ENCODE results near the gene NTNG1.
A peak's percentile ranks its signal among the peaks of the same experiment; 100 is the strongest.
"Not testable (repeated sequence)": the region's sequence is repeated elsewhere in the genome, so short reads cannot be mapped to it uniquely, and the experiment has no call there.

NTNG1 gene

DNA sequence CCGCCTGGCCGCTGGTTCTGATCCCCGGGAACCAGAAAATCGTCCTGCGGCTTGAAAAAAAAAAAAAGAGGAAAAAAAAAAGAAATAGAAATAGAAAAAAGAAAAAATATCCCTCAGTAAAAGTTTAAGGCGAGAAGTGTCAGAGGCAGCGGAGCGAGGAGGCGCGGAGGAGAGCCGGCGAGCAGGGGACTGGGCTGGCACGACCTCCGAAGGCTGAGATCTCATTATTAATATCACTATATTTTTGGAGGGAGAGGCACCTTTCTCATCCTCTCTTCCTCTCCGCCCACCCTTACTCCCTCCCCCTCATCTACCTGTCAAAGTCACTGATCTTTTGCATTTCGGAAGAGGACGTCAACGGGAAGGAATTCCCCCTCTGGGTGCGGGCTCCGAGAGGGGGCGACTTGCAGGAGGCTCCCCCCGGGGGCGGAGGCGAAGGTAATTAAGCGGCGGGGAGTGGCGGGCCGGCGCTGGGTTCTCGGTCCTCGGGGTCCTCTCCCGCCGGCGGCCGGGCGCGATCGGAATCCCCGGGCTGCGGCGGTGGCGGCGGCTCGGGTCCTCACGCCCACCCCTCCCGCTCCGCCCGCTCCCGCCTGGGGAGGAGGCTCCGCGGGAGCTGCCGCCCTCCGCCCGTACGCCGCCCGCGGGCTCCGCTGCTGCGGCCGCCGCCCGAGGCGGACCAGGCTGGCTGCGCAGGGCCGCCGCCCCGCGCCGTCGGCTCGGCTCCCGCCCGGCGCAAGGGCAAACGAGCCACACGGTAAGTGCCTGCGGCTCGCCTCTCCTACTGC lies at the start of gene NTNG1:
NTNG1 (plus strand) TSS at position 337 of the 788 bp plus-strand sequence.
- DNase-seq, result peak; percentile 52

DNA sequence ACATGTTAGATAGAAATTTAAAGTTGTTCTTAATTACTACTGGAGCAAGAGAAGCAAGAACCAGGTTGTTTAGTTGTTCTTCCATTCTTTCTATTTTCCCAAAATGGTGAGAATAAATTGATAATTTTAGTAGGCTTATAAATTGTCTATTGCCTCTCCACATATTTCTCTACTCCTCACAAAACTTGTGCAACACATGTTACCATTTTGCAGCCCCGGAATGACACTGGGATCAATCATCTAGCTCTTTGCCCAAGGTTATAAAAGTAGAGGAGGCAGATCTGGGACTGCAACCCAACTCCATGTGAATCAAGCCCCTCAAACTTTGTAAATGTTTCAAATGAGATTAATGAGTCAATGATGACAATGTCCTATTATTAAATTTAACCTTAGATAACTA lies 49.4 kb upstream of the NTNG1 start:
- no peak for DNase-seq

DNA sequence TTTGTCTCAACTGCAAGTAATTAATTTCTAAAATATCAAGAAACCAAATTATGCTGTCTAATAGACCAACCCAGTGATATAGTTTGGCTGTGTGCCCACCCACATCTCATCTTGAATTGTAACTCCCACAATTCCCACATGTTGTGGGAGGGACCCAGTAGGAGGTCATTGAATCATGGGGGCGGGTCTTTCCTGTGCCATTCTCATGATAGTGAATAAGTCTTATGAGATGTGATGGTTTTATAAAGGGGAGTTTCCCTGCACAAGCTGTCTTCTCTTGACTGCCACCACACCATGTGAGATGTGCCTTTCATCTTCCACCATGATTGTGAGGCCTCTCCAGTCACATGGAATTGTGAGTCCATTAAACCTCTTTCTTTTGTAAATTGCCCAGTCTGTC lies 47.4 kb upstream of the NTNG1 start:
- DNase-seq, result not testable (repeated sequence)

DNA sequence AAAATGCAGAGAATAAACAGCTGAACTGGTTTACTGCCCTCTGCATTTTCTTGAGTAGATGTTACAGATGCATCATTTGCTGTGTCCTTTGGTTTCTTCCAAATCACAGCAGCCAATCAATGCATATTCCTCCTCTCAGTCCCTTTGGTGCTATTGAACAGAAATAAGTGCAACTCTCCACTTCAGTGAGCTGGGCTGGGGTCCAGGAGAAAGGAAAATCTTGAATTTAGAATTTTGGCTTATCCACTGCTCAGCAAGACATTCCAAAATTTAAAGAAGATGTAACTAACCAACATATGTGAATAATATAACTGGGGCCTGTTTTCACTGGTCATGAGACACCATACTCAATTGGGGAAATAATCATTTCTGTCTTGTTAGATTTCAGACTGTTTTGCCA lies 45.2 kb upstream of the NTNG1 start:
- DNase-seq, result no peak

DNA sequence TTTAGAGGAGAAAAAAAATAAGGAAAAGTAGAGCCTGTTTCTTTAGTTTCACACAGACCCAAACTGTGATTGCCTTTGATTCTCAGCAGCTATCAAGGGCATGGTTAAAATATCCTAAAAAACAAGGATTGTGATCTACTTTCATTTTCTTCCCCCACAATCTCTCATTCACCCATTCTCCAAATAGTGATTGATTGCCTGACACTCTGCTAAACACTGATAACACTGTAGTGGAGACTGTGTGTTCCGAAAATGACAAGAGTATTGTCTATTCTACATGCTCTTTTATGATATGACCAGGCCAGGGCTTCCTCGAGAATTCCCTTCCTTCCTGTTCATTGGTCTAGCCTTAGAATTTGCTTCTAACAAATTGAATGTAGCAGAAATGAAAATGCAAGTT lies 44.1 kb upstream of the NTNG1 start:
- DNase-seq, result no peak

DNA sequence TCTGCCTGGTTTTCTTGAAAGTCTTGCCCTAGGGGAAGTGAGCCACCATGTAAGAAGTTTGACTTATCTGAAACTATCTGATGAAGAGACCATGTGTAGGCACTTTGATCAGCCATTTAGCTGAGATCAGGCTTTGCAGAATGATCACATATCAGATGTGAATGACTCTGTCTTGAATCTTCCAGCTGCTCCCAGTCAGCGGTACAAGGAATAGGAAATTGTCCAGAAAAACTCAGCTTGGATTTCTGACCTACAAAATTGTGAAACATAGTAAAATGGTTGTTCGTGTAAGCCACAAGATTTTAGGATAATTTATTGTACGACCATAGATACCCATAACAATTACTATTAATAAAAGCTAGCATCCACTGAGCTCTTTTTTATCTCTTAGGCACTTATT lies 41.9 kb upstream of the NTNG1 start:
- DNase-seq, result no peak

DNA sequence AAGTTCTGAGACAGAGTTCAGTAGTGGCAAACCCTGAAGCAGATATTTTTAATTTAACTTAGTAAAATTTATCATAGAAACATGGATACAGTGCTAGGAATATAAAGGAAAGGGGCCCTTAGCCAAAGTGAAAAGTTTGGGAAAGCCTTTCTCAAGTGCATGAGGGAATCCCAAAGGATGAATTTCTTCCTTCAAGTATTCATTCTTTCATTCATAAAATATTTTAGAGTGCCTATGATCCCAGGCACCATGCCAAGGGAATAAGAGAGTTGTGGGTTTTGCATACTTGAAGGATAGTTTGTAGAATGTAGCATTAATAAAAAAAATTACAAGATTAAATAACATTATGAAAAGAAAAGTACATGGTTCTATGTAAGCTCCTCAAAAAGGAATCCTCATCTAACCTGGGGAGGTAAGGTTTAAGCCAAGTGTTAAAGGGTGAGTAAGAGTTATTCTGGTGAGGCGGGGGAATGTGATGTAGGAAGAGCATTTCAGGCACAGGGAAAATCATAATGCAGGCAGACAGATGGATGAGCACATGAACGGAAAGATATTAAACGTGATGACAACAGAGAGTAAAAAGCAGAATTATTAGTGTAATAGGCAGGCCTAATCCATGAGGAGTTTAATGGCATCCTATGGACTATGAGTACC lies 40.4 kb upstream of the NTNG1 start:
- no peak for DNase-seq

DNA sequence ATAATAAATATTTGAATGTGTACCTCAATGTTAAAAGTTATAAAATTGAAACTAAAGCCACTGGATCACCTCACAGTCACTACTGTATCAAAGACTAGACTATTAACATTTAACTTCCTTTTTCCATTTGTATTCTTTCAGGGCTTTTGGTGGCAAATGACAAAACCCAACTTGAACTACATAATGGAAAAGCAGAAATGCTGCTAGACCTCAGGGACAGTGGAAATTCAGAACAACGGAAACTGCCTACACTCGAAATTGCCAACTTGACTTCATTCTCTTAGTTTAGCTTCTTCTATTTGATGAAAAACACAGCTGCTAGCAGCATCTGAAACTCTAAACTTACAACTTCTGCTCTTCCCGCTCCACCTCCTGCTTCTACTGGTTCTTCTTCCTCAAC lies 34.9 kb upstream of the NTNG1 start:
- DNase-seq, result no peak

DNA sequence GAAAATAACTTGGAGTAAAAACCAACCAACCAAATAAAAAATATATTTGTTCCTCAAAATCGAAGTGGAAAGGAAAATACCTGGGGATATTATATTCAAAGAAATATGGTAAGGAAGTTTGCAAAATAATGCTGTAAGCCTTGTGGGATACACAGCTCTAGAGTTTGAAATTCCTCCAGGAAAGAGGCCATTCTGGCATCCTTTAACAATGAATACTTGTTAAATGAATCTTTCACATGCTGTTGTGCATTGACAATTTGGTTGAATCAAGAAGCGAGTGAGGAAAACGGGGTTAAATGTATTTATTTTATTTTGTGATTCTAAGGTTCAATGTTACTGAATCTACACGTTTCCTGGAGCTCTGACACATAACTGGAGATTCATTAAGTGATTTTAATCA lies 30.5 kb upstream of the NTNG1 start:
- DNase-seq, result no peak

DNA sequence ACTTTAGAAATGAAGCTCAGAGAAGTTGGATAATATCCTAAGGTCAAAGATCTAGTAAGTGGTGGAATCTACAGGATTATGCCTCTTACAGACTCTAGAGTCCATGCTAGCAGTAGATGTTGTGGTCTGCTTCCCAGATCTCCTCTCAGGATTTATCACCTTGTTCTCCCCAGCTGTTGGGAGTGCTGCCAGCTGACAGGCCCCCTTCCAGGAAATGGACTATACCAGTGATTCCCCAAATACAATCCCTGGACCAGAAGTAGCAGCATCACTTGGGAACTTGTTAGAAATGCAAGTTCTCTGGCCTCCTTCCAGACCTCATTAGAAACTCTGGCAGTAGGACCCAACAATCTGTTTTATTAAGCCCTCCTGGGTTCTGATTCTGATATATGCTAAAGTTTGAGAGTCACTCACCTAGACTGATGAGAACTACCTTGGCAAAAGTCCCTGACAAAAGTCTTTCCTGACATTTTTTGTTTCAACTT lies 24.5 kb upstream of the NTNG1 start:
- DNase-seq, result no peak

DNA sequence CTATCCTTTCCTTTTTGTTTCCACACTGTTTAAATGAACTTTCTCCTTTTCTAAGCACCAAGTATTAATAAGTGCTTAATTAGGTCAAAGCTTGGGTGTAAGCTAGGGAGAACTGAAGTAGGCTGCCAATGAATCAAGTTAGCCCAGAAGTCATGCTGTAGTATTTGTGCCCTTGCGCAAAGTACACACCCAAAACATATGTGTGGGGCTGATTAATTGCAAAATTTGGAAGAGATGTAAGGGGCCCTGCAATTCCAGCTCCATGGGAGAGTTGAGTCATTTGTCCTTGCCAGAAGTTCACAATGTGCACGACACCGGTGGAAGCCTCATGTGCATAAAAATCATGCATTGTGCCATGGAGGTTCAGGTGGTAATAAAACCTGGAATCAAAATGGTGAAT lies 18.6 kb upstream of the NTNG1 start:
- DNase-seq, result no peak

DNA sequence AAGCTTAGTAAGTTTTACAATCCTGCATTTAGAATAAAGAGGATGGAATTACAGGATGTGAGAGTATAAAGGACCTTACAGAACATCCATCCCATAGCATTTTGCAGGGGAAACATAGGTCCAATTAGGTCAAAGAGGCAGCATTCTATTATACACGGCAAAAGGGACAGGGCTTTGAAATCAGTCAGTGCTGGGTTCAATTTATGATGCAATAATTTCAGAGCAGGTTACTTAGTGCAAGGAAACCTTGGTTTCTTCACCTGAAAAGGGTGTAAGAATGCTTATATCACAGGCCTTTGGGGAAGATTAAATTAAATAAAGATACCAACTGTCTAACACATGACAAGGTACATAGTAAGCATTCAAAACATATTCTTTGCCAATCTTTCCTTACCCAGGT lies 17.1 kb upstream of the NTNG1 start:
- DNase-seq, result no peak

DNA sequence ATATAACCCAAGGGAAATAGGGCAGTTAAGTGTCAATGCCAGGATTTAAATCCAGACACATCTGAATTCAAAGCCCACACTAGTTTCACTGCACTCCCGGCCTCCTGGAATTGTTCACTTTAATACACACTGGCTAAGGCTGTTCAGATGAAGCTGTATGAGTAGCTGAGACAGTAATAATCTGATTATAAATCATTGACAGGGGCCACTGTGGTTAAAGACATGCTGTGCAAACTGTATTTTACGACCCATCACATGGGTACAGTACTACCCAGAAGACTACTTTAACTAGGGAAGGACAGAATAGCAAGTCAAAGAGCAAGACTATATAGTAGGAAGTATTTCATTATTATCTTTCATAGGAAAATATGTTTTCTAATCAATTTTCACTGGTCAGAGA lies 16.1 kb upstream of the NTNG1 start:
- no peak for DNase-seq

DNA sequence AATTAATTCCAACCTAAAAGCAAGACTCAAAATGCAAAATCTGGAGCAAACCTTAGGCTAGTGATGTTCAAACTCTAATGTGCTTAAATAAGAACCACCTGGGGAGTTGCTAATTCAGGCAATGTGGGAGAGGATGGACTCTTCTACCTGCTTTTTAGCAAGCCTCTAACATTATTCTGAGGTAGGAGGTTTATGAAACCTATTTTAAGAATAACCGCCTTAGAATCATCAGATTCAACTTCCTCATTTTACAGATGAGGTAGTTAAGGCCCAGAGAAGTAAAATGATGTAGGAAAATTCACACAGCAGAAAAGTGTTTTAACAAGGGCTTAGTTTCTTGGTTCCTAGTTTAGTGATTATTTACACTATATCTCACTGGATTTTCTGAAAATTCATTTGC lies 8.6 kb upstream of the NTNG1 start:
- no peak for DNase-seq

DNA sequence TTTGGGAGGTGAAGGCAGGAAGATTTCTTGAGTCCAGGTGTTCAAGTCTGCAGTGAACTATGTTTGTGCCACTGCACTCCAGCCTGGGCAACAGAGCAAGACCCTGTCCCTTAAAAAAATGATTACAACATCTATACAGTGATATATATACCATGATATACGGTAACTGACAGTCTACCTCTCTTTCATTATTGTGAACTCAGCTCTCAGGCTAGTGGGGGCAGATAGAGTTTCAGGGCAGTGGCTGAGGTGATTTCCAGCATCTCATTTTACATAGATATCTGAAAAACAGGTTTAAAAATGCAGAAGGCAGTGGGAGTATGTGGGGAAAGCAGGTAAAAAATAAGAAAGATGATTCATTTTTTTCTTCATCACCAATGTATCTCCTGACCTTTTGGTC lies 8.1 kb upstream of the NTNG1 start:
- no peak for DNase-seq

DNA sequence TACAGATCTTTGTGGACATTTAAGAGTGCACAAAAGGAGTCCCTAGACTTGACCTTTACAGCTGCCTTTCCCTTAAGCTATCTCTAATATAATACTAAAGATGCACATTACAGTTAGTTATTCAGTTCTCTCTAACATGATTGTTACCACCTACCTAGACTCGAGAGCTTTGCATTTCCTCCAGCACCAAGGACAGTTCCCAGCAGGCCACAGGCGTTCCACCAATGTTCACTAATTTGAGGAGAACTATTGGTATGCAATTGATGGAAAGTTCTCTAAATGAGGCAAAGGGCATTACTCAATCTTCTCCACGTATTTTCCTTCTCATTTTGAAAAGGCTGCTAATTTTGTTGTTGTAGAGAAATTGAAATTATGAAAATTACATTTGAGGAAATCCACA lies 5.4 kb upstream of the NTNG1 start:
- DNase-seq, result no peak

DNA sequence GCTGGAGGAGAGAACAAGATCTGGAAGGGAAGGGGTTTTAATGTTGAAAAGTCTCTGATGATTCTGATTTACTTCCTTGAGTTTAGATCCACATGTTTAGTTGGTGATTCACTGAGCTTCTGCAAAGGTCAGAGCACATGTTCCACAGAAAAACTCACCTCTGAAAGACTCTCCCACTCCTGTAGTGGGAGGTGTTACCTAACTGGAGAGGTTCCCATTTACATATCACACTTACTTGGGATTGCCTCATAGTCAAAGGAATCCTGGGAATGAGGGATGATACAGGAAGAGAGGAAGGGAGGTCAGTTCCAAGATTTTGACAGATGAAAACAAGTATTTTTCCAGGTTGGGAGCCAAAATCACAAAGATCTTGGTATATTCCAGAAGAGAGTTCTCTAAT lies 2.7 kb upstream of the NTNG1 start:
- no peak for DNase-seq

DNA sequence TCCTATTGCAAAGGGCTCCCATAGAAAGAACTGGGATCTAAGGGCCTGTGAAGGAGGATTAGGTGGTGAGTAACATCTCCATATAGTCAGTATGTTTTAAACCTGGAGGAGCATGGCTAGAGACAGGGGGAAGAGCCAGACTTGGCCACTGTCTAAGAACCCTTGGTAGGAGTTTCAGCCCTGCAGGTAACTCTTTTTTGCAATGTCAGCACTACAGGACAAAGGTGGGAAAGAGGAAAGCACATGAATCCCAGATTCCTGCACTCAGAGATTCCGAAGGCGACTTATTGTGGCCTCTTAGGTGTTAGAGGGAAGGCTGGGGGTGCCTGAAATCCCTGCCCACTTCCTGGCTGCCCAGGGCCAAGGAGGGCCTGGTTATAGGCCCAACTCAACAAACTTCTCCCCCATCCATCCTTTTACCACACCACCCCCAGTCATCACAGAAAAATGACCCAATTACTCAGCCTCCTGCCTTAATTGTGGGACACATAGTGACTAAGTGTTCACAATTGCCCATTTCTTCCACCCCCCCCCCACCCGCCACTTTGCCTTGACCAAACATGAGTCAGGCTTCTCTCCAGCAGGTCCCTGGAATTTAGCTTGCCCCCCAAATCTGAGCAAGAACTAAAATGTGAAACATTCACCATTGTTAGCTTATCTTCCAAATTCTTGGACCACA lies 1.9 kb upstream of the NTNG1 start:
- DNase-seq, result no peak

DNA sequence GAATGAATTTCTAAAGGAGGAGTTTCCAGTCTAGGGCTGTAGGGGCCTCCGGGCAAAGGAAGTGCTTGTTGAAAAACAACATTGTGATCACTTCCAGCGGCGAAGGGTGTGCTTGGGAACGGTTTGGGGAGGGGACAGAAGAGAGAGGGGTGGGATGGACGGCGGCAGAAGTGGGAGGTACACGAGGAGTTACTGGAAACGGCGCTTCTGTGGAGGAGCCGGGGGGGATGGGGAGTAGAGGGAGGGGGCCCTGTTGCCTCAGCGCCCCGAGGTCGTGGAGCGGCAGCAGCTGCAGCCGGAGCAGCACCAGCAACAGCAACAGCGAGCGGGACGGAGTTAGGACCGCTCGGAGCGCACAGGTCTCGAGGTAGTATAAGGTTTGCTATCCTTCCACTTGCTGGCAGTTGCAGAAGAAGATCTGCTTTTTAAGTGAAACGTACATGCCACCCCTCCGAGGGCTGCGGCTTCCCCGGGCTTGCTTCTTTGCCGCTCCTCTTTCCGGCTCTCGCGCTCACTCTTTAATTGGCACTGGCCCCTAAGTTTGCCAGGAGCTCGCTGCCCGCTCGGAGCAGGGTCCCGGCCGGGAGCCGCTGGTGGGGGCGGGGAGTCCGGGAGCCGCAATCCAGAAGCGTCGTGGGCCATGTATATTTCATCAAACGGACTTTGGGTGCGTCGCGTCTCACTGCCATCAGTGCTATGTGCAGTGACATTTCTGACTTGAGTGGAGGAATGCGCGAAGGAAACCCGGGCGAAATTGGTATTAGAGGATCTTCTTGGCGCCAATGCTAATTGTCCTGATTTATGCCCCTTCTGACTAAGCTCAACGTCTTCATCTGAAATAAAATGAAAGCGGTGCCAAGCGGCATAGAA lies 771 bp upstream of the NTNG1 start:
- DNase-seq, result no peak

DNA sequence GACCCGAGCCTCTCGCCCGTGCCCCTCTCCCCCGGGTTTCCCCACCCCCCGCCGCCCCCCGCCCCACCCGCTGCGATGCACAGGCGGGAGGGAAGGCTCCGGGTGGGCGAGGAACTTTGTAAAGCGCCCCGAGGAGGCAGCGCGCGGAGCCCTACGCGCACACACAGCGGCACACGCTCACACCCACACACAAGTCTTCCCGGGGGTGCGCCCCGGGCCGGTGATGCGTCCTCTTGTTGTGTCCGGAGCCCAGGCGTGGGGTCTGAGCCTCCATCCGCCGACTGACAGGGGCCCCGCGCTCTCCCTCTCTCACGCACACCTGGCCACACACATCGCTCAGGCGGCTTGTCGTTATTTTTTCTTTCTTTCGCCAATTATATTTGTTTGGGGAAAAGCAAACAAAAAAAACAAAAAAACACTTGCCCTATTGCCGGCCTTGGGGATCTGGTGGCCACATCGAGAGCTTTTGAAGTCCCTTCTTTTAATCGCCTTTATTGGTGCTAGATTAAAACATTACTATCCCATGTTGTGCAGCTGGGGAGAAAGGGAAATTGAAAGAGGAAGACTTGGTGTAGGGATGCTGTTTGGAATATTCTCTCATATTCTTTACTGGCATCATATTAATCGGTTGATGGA lies 770 bp downstream of the NTNG1 start:
- DNase-seq, result peak; percentile 86

DNA sequence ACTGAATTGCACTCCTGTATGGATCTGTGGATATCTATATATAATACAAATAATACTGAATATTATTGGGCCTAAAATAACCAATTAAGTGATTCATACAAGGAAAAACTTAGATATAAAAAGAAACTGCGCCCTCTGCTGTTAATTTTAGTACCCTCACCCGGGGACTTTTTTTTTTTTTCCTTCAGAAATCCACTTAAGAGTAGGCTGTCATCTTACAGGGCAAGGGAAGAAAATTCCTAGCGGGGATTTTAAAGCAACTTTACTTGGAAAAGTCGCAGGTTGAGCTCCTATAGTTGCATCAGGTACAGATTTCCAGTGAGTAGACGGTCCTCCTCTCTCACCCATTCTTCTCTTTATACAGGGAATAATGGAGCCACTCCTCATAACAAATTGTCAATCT lies 1.3 kb downstream of the NTNG1 start:
- DNase-seq, result peak; percentile 86

DNA sequence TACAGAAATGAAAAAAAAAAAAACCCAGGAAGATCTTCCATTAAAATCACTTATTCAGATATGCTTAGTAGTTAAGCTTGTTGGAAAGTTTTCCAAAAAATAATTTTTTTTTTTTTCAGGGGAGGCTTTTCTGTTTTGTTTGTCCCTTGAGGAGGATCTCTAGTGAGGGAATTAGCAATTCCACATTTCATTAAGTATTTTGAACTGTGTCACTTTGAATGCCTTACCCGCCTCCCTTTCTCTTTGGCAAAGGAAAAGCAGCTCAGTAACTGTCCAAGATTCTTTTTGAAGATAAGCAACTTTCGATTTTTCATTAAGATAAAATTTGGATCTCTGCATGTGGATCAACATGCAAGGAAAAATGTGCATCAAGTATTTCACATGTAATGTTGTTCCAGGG lies 1.8 kb downstream of the NTNG1 start:
- DNase-seq, result no peak

DNA sequence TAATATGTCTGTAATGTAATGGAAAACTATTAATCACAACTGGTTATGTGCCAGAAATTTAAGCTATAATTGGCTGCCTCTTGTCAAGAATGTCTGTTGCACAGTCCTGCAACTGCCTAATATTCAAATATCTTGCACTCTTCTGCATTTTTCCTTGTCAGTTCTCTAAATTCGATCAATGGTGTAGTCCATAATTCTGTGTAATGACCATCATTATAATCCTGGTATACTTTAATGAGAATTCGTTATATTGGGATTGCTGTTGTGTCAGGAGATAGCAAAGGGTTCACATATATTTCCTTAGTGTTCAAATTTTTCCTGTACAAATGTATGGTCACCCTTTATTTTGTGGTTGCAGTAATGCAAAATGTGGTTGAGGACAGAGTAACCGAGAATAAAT lies 4.8 kb downstream of the NTNG1 start:
- peak; percentile 17 for DNase-seq

Measured in NCI-H1105 treated with DMSO at 0.1 percent for 48 hours (cell line).